ENCODE results near the gene ADK. TPM values are rescaled to one million over a fixed set of nuclear protein-coding genes. Genes with fewer than 3 reads are reported as not detected.

Gene ADK
- total and polyA plus RNA-seq, 8 donors: 7.2 to 66.1 (median 21.5) TPM

- intact Hi-C loops (cut with DNase I; ENCODE audit: low total_unique reads): no loop called here
- TF ChIP-seq POLR2A (IDR thresholded peaks at IDR 0.05) (no peak), POLR2AphosphoS5 (IDR thresholded peaks at IDR 0.05) (no peak), EP300 (IDR thresholded peaks at IDR 0.05) (no peak)
- TF ChIP-seq, protein P1, sequence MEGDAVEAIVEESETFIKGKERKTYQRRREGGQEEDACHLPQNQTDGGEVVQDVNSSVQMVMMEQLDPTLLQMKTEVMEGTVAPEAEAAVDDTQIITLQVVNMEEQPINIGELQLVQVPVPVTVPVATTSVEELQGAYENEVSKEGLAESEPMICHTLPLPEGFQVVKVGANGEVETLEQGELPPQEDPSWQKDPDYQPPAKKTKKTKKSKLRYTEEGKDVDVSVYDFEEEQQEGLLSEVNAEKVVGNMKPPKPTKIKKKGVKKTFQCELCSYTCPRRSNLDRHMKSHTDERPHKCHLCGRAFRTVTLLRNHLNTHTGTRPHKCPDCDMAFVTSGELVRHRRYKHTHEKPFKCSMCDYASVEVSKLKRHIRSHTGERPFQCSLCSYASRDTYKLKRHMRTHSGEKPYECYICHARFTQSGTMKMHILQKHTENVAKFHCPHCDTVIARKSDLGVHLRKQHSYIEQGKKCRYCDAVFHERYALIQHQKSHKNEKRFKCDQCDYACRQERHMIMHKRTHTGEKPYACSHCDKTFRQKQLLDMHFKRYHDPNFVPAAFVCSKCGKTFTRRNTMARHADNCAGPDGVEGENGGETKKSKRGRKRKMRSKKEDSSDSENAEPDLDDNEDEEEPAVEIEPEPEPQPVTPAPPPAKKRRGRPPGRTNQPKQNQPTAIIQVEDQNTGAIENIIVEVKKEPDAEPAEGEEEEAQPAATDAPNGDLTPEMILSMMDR (IDR thresholded peaks at IDR 0.05): no peak
- Histone ChIP-seq H3K27ac (no peak overlapping the region), H3K9me3 (no peaks in the 10 kb centered on the region), H3K27me3 (no peaks in the 10 kb centered on the region), H3K36me3 (no peaks in the 10 kb centered on the region), H3K4me3 (no peak overlapping the region), H3K4me1 (no peaks in the 10 kb centered on the region)
- DNase-seq: no peak
- 85 to 90% (median 88%) methylated on average over 5 of the region's 5 CpGs for WGBS, 5 donors
Measured at GRCh38 chr10:74377476-74377875, 226.5 kb downstream of the ADK start.

- Histone ChIP-seq H3K9me3 (no peaks in the 10 kb centered on the region), H3K27me3 (no peaks in the 10 kb centered on the region), H3K4me1 (no peaks in the 10 kb centered on the region), H3K36me3 (no peaks in the 10 kb centered on the region), H3K4me3 (no peak overlapping the region), H3K27ac (no peak overlapping the region)
- DNase-seq: no peak
- intact Hi-C loops (cut with DNase I; ENCODE audit: low total_unique reads): no loop called here
- TF ChIP-seq, protein P1 (IDR thresholded peaks at IDR 0.05): no peak
- TF ChIP-seq POLR2A (IDR thresholded peaks at IDR 0.05): no peak
- no peak for TF ChIP-seq POLR2AphosphoS5 (IDR thresholded peaks at IDR 0.05)
- TF ChIP-seq EP300 (IDR thresholded peaks at IDR 0.05): no peak
- 87 to 96% (median 91%) methylated on average over 3 of the region's 3 CpGs for WGBS, 5 donors
Measured at GRCh38 chr10:74379474-74379873, 228.5 kb downstream of the ADK start.

GRCh38 chr10:74380795-74381194, 229.8 kb downstream of the ADK start:
- H3K36me3 ChIP-seq: no peaks in the 10 kb centered on the region
- DNase-seq: no peak
- H3K9me3 ChIP-seq: no peaks in the 10 kb centered on the region
- no peak overlapping the region for H3K4me3 ChIP-seq
- no peak for TF ChIP-seq POLR2A (IDR thresholded peaks at IDR 0.05)
- TF ChIP-seq EP300 (IDR thresholded peaks at IDR 0.05): no peak
- TF ChIP-seq, protein P1 (IDR thresholded peaks at IDR 0.05): no peak
- TF ChIP-seq POLR2AphosphoS5 (IDR thresholded peaks at IDR 0.05): no peak
- H3K27ac ChIP-seq: no peak overlapping the region
- intact Hi-C loops (cut with DNase I; ENCODE audit: low total_unique reads): no loop called here
- 89 to 100% (median 96%) methylated on average over 1 of the region's 1 CpG for whole genome bisulfite sequencing, 5 donors
- H3K27me3 ChIP-seq: no peaks in the 10 kb centered on the region
- no peaks in the 10 kb centered on the region for H3K4me1 ChIP-seq

DNA sequence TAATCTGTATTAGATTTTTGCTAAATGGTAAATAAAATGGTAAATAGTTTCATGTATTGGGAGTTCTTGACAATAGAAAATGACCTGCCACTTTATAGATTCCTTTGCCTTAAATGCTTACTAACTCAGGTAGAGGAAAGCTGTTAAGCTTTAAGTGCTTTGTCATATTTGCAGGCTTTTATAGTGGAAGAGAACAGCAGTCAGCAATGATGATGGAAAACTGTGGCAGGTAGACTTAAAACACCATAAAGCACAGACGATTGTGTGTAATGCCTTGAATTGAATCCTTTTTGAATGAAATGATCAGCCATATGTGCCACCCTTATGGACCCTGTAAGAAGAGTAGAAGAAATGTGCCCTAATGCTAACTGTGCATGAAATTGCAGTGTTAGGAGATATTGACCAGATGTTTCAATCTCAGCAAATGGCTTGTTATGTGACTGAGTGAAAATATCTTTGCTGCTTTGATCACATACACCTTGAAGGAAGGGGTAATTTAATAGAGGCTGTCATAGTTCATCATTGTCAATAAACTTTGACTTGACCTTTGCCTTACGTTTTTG, 230.4 kb downstream of the ADK start:
- Histone ChIP-seq H3K4me1 (no peaks in the 10 kb centered on the region), H3K36me3 (no peaks in the 10 kb centered on the region), H3K4me3 (no peak overlapping the region), H3K9me3 (no peaks in the 10 kb centered on the region), H3K27me3 (no peaks in the 10 kb centered on the region), H3K27ac (no peak overlapping the region)
- intact Hi-C loops (cut with DNase I; ENCODE audit: low total_unique reads): no loop called here
- DNase-seq: no peak
- whole genome bisulfite sequencing, 5 donors: 84 to 92% (median 86%) methylated on average over 2 of the region's 2 CpGs
- TF ChIP-seq POLR2A (IDR thresholded peaks at IDR 0.05) (no peak), EP300 (IDR thresholded peaks at IDR 0.05) (no peak), POLR2AphosphoS5 (IDR thresholded peaks at IDR 0.05) (no peak)
- TF ChIP-seq, protein P1 (IDR thresholded peaks at IDR 0.05): no peak

Data from stomach (tissue), 9 donors.